ENCODE measurements around the gene PRKG1. TPM values are rescaled to one million over a fixed set of nuclear protein-coding genes. Genes with fewer than 3 reads are reported as not detected.

PRKG1 gene
- total and polyA plus RNA-seq, 2 experiments from 2014 or later: 10.7 to 21.8 TPM

DNA sequence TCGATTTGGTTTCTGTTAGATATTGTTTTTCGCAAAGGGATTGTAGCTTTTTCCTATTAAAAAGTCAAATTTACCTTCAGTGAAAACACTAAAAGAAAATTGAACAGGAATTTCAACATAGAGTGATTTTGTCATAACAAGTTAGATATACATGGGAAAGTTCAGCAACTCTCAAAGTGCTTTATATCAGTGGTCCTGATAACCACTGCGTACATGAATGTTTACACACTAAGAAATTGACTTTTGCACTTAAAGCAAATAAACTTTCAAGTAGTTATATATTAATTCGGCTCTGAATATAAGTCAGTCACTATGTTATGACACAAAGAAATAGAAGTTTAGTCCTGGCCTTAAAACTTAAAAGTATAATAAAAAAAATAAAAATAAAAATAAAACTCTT lies 1138.5 kb downstream of the PRKG1 start:
- DNase-seq: no peak
- H3K27ac ChIP-seq: no peak overlapping the region
- no peak overlapping the region for H3K4me3 ChIP-seq
- H3K9me3 ChIP-seq (ENCODE audit: low read depth): no peaks in the 10 kb centered on the region
- in situ Hi-C loops (cut with MboI): loop anchor here (25.0 kb wide), 1 partner anchor 1201 kb away; no protein-coding TSS in a partner anchor
- H3K4me1 ChIP-seq (ENCODE audit: insufficient read depth): peaks cover 5% of the 10 kb centered on the region
- no peaks in the 10 kb centered on the region for H4K20me1 ChIP-seq (ENCODE audit: insufficient read depth)
- no peaks in the 10 kb centered on the region for H3K9me2 ChIP-seq (ENCODE audit: insufficient read depth)
- TF ChIP-seq EZH2 (IDR thresholded peaks at IDR 0.05; ENCODE audit: insufficient read depth, poor library complexity, severe bottlenecking): no peak
- TF ChIP-seq EZH2phosphoT487 (IDR thresholded peaks at IDR 0.05; ENCODE audit: insufficient read depth, low read depth): no peak
- no peaks in the 10 kb centered on the region for H3F3A ChIP-seq (ENCODE audit: insufficient read depth)
- WGBS, 2 experiments (ENCODE audit: low coverage in 1 of 2, low lambda C conversion rate in 2 of 2, missing lambda C conversion rate in 2 of 2): 87 to 95% methylated on average over 4 of the region's 4 CpGs
- H3K27me3 ChIP-seq (replicated peaks; ENCODE audit: insufficient read depth): no peaks in the 10 kb centered on the region
- H3K9ac ChIP-seq: no peak overlapping the region
- no peaks in the 10 kb centered on the region for H3K79me2 ChIP-seq (ENCODE audit: insufficient read depth)
- no peak overlapping the region for H2AFZ ChIP-seq
- no peaks in the 10 kb centered on the region for H3K36me3 ChIP-seq (ENCODE audit: low read depth)
- H3K4me2 ChIP-seq (ENCODE audit: unreplicated experiment): no peak overlapping the region

GRCh38 chr10:52213321-52213752 lies 1139.0 kb downstream of the PRKG1 start:
- Histone ChIP-seq H3K4me2 (ENCODE audit: unreplicated experiment) (no peak overlapping the region), H3F3A (ENCODE audit: insufficient read depth) (no peaks in the 10 kb centered on the region), H4K20me1 (ENCODE audit: insufficient read depth) (no peaks in the 10 kb centered on the region), H3K9ac (no peak overlapping the region), H3K9me2 (ENCODE audit: insufficient read depth) (no peaks in the 10 kb centered on the region), H3K4me3 (no peak overlapping the region), H3K27ac (0 out of 2 replicates have a peak overlapping the region, but pooled peaks have one; percentile 13), H3K79me2 (ENCODE audit: insufficient read depth) (no peaks in the 10 kb centered on the region), H3K4me1 (ENCODE audit: insufficient read depth) (peaks cover 5% of the 10 kb centered on the region), H2AFZ (peak overlapping the region; percentile 11; the same call in 1 of the 2 replicates), H3K27me3 (replicated peaks; ENCODE audit: insufficient read depth) (no peaks in the 10 kb centered on the region), H3K9me3 (ENCODE audit: low read depth) (no peaks in the 10 kb centered on the region), H3K36me3 (ENCODE audit: low read depth) (no peaks in the 10 kb centered on the region)
- in situ Hi-C loops (cut with MboI): loop anchor here (25.0 kb wide), 1 partner anchor 1201 kb away; no protein-coding TSS in a partner anchor
- no peak for TF ChIP-seq EZH2 (IDR thresholded peaks at IDR 0.05; ENCODE audit: insufficient read depth, poor library complexity, severe bottlenecking)
- TF ChIP-seq EZH2phosphoT487 (IDR thresholded peaks at IDR 0.05; ENCODE audit: insufficient read depth, low read depth): no peak
- 88 to 90% methylated on average over 3 of the region's 3 CpGs for WGBS, 2 experiments (ENCODE audit: low coverage in 1 of 2, low lambda C conversion rate in 2 of 2, missing lambda C conversion rate in 2 of 2)
- peak; percentile 73 for DNase-seq

GRCh38 chr10:52215745-52216361 lies 1141.6 kb downstream of the PRKG1 start:
- in situ Hi-C loops (cut with MboI): loop anchor here (25.0 kb wide), 1 partner anchor 1204 kb away; no protein-coding TSS in a partner anchor
- Histone ChIP-seq H3K4me3 (no peak overlapping the region), H3K79me2 (ENCODE audit: insufficient read depth) (no peaks in the 10 kb centered on the region), H3K27ac (no peak overlapping the region), H3K36me3 (ENCODE audit: low read depth) (no peaks in the 10 kb centered on the region), H2AFZ (no peak overlapping the region), H3K9me3 (ENCODE audit: low read depth) (no peaks in the 10 kb centered on the region), H3K9me2 (ENCODE audit: insufficient read depth) (no peaks in the 10 kb centered on the region; the same call in 1 of the 2 replicates), H3K4me1 (ENCODE audit: insufficient read depth) (peaks cover 5% of the 10 kb centered on the region), H3K27me3 (replicated peaks; ENCODE audit: insufficient read depth) (no peaks in the 10 kb centered on the region), H3K4me2 (ENCODE audit: unreplicated experiment) (no peak overlapping the region), H3K9ac (no peak overlapping the region), H3F3A (ENCODE audit: insufficient read depth) (no peaks in the 10 kb centered on the region), H4K20me1 (ENCODE audit: insufficient read depth) (no peaks in the 10 kb centered on the region)
- peak; percentile 75 for DNase-seq
- no peak for TF ChIP-seq EZH2 (IDR thresholded peaks at IDR 0.05; ENCODE audit: insufficient read depth, poor library complexity, severe bottlenecking)
- TF ChIP-seq EZH2phosphoT487 (IDR thresholded peaks at IDR 0.05; ENCODE audit: insufficient read depth, low read depth): no peak

GRCh38 chr10:52216852-52217251 lies 1142.6 kb downstream of the PRKG1 start:
- in situ Hi-C loops (cut with MboI): loop anchor here (25.0 kb wide), 1 partner anchor 1205 kb away; no protein-coding TSS in a partner anchor
- 70 to 83% methylated on average over 2 of the region's 2 CpGs for WGBS, 2 experiments (ENCODE audit: low coverage in 1 of 2, low lambda C conversion rate in 2 of 2, missing lambda C conversion rate in 2 of 2)
- H3K9ac ChIP-seq: peak overlapping the region; percentile 10; the same call in 1 of the 2 replicates

More at GRCh38 chr10:52216852-52217251, 1142.6 kb downstream of the PRKG1 start:
- TF ChIP-seq EZH2 (IDR thresholded peaks at IDR 0.05; ENCODE audit: insufficient read depth, poor library complexity, severe bottlenecking) (no peak), EZH2phosphoT487 (IDR thresholded peaks at IDR 0.05; ENCODE audit: insufficient read depth, low read depth) (no peak)
- Histone ChIP-seq H3K27ac (no peak overlapping the region), H3K79me2 (ENCODE audit: insufficient read depth) (no peaks in the 10 kb centered on the region), H3K9me2 (ENCODE audit: insufficient read depth) (no peaks in the 10 kb centered on the region; the same call in 1 of the 2 replicates), H3K4me3 (no peak overlapping the region), H3F3A (ENCODE audit: insufficient read depth) (no peaks in the 10 kb centered on the region), H3K27me3 (replicated peaks; ENCODE audit: insufficient read depth) (no peaks in the 10 kb centered on the region), H4K20me1 (ENCODE audit: insufficient read depth) (no peaks in the 10 kb centered on the region), H3K9me3 (ENCODE audit: low read depth) (no peaks in the 10 kb centered on the region), H3K4me2 (ENCODE audit: unreplicated experiment) (no peak overlapping the region), H3K36me3 (ENCODE audit: low read depth) (no peaks in the 10 kb centered on the region), H2AFZ (no peak overlapping the region), H3K4me1 (ENCODE audit: insufficient read depth) (peaks cover 5% of the 10 kb centered on the region)
- peak; percentile 41 for DNase-seq

Measured in GM23248 (cell line).